NCI-H1092 treated with DMSO at 0.1 percent for 48 hours (cell line): Measurements from ENCODE around the gene RGS1.

Source experiments
- DNase-seq: peaks from one replicate; lab custom pipeline; 2025; lab: John Stamatoyannopoulos, UW

The RGS1 gene

GRCh38 chr1:192626366-192627179, 51.0 kb downstream of the RGS1 start:
- DNase-seq = no peak

GRCh38 chr1:192627901-192628300, 52.3 kb downstream of the RGS1 start:
- DNase-seq = no peak

GRCh38 chr1:192628396-192629057, 53.0 kb downstream of the RGS1 start:
- DNase-seq = no peak

- DNase-seq = no peak
Measured at GRCh38 chr1:192629612-192630011, 54.0 kb downstream of the RGS1 start.
